ENCODE results near the gene ANP32E.
"Not testable (repeated sequence)": the region's sequence is repeated elsewhere in the genome, so short reads cannot be mapped to it uniquely, and the experiment has no call there.

The ANP32E gene

DNA sequence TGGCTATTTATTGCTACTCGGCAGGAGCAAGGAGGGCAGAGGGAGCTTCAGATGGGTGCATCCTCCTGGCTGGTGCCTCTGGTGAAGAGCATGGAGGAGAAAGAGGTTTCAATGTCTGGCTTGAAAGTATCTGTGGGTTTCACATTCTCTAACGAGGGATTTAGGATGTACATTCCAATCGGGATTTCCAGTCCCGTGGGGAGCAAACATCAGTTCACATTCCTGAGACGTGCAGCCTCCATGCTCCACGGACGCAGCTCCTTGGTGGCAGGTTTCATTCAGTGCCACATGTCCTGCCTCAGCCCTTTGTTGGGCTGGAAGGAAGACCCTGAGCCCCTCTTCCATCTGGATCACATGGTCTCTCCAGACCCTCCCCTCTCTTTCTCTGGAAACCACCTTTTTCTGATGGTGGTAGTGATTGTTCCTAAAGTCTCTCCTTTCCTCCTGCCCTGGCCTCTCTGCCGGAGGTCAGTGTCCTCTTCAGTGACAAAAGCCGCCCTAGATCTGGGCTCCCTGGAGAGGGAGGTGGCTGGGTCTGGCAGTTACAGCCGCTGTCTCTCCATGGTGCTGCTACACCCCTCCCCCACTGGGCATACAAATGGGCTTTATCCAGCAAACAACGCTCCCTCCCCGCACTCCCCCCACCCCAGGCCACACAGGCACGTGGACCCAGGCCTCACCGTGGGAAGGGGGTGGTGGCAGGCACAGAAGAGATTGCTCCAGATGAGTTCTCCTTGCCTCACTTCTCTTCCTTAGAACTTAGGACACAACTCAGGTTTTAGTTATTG is 20.8 kb upstream of the ANP32E start:
- DNase-seq = no peak

- no peak for DNase-seq
Measured at GRCh38 chr1:150256198-150256553, 20.3 kb upstream of the ANP32E start.

DNA sequence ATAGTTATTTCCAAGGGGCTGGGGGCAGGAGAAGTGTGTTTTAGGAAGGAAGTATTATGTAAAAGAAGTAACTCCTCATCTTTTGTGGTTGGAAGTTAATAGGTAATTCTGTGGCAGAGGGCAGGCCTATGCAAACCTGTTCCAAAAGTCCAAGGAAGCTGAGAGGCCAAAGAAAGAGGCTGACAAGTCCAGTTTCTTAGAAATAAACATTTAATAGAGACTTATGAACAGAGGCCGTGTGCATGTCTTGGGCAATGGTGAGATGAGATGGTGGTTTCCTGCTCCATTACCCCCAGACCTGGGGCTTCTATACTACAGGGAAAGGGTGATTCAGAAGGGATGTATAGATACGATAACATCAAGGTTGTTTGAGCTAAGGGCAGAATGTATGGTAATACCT is 14.0 kb upstream of the ANP32E start:
- DNase-seq = no peak

GRCh38 chr1:150243003-150243402 is 7.1 kb upstream of the ANP32E start:
- no peak for DNase-seq

- no peak for DNase-seq
Measured at GRCh38 chr1:150237746-150238145, 1.8 kb upstream of the ANP32E start.

DNA sequence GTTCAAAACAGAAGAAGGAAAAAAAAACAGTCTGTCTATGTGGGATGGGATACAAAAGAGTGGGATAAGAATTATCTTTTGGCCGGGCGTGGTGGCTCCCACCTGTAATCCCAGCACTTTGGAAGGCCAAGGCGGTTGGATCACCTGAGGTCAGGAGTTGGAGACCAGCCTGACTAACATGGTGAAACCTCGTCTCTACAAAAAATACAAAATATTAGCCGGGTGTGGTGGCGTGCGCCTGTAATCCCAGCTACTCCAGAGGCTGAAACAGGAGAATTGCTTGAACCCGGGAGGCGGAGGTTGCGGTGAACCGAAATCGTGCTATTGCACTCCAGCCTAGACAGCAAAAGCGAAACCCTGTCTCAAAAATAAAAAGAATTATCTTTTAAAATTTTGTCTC is 1.3 kb upstream of the ANP32E start:
- not testable (repeated sequence) for DNase-seq

- DNase-seq = no peak
Measured at GRCh38 chr1:150236614-150237100, 745 bp upstream of the ANP32E start.

GRCh38 chr1:150235294-150235851 is 539 bp downstream of the ANP32E start:
- no peak for DNase-seq

- DNase-seq = no peak
Measured at GRCh38 chr1:150234566-150235293, 1.2 kb downstream of the ANP32E start.

GRCh38 chr1:150234309-150234565 is 1.7 kb downstream of the ANP32E start:
- no peak for DNase-seq

DNA sequence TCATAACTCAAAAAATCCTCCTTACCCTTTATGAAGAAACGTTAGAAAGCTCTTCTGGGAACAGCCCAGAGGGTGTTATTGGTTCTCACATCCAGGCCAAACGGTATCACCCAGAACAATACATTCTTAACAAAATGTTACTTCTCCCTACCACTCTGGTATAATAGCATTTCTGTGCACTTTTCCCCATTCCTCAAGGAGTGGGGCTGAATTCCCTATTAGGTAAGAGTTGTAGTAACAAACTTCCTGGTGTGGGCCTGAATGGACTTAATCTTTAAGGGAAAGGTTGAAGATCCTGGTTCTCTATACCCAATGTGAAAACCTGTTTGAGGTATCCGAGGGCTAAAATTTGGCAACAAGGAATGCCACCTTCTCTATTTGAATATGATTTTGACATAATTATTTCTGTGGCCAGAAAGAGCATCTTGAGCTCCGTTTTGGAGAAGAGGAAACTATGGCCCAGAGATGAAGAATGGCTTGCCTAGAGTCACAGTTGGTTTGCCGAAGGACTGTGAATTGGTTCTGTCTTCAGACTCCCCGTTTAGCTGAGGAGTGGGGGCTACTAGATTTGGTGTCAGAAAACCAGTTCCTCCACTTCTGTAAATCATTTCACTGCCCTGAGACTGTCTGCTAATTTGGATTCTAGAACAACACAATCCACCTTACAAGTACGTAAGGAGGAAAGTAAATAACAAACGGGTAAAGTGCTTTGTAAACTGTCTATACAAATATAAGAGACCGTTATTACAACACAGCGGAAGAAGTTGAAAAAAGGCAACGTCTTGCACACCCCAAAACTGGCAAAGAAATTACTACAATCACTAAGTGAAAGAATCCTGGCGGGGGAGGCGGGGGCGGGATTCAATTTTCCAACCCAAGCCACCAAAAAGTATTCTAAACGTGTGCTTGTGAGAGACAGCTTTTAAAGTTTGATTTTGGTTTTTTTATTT is 2.3 kb downstream of the ANP32E start:
- no peak for DNase-seq

DNA sequence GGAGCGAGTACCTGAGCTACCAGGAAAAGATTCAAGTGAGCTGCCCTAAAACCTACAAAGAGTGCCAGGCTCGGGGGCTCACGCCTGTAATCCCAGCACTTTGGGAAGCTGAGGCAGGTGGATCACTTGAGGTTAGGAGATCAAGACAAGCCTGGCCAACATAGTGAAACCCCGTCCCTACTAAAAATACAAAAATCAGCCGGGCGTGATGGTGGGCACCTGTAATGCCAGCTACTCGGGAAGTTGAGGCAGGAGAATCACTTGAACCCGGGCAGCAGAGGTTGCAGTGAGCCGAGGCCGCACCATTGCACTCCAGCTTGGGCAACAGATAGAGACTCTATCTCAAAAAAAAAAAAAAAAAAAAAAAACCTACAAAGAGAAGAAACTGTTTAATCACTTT is 3.0 kb downstream of the ANP32E start:
- not testable (repeated sequence) for DNase-seq

GRCh38 chr1:150228246-150228645 is 7.7 kb downstream of the ANP32E start:
- DNase-seq = not testable (repeated sequence)

- DNase-seq = no peak
Measured at GRCh38 chr1:150227228-150227627, 8.7 kb downstream of the ANP32E start.

- DNase-seq = no peak
Measured at GRCh38 chr1:150226486-150226885, 9.4 kb downstream of the ANP32E start.

- DNase-seq = no peak
Measured at GRCh38 chr1:150225546-150225945, 10.4 kb downstream of the ANP32E start.

GRCh38 chr1:150224983-150225382 is 10.9 kb downstream of the ANP32E start:
- no peak for DNase-seq

- no peak for DNase-seq
Measured at GRCh38 chr1:150221552-150221951, 14.4 kb downstream of the ANP32E start.

DNA sequence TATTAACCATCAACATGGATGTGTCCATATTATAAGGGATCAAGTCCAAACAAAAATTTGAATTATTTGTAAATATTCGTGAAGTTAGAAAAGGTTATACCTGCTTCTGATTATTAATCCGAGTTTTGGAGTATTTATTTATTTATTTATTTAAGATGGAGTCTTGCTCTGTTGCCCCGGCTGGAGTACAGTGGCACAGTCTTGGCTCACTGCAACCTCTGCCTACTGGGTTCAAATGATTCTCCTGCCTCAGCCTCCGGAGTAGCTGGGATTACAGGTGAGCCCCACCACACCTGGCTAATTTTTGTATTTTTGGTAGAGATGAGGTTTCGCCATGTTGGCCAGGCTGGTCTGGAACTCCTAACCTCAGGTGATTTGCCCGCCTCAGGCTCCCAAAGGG is 20.1 kb downstream of the ANP32E start:
- not testable (repeated sequence) for DNase-seq

- DNase-seq = not testable (repeated sequence)
Measured at GRCh38 chr1:150214099-150214756, 21.7 kb downstream of the ANP32E start.

- no peak for DNase-seq
Measured at GRCh38 chr1:150213170-150214098, 22.5 kb downstream of the ANP32E start.

Data from NCI-H1417 treated with DMSO at 0.1 percent for 48 hours (cell line).